ENCODE data around the gene MRAS. TPM values are rescaled to one million over a fixed set of nuclear protein-coding genes. Genes with fewer than 3 reads are reported as not detected.
"Not testable (repeated sequence)": the region's sequence is repeated elsewhere in the genome, so short reads cannot be mapped to it uniquely, and the experiment has no call there.

MRAS gene
- total RNA-seq, 1 experiment from 2014 or later, result 58.8 TPM

DNA sequence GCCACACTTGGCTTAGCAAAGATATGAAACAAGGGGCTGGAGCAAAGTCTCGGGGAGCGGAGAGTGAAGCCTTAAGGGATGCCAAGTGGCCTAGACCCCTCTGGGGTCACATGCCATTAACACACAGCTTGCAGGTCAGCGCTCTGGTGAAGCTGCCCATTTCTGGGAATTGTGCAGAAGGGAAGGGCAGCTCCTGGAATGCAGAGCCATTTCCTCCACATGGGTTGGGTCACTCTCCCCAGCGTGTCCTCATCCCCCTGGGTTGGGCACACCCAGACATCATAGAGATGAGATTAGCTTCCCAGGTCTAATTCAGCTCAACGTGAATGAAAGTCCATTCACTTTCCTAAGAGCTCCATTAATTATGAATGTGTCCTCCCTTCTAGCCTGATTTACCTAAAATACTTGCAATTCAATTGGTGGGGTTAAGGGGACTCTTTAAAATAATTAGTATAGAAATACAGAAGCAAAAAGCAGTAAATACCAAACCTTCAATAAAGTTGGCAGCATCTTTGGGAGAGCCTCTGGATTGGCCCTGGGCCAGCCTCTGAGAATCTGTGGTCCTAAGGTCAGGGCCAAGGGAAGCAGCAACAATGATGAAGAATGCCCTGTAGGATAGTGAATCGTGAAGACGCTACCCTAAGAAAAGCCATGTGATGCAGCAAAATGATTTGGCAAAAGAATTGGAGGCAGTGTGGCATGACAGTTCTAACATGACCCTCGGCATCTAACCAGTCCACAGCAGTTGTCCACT, 17.8 kb downstream of the MRAS start:
- DNase-seq (ENCODE audit: low read depth), result no peak

DNA sequence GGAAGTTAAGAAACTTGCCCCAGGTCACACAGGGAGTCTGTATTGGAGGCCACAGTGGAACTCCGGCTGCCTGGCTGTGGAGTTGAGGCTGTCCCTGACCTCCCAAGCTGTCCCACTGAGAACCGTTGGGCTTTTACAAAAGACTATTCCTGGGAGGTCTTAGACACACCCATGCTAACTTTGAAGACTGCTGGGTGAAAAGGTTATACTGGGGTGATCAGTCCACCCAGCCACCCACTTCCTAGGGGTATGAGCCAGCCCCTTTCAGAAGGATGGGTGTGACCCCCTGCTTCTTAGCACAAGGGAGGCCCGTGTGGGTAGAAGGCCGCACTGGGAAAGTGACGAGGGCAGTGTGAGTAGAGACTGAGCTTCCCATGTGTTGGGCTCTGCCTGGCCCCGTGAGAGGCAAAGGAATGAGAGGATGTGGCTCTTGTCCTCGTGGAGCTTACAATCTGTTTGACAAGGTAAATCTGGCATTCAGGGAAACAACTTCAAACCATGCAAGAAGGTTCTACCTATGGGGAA, 19.0 kb downstream of the MRAS start:
- no peak for DNase-seq (ENCODE audit: low read depth)

DNA sequence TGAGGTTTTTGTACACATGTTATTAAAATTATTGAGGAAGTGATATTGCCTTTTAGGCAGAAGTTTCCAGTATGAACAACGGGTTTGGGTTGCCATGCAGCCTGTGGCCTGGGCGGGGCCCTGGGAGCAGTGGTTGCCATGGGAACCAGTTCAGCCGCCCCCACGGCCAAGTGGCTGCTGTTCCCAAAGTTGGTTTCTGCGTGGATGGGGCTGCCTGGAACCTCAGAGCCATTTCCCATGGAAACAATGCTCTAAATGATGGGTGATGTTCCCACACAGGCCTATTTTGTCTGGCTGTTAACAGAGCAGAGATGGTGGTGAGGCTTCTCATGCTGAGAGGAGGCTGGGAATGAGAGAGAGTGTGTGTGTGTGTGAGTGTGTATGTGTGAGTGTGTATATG, 19.5 kb downstream of the MRAS start:
- peak; percentile 36 for DNase-seq (ENCODE audit: low read depth)

GRCh38 chr3:138369151-138369900, 20.9 kb downstream of the MRAS start:
- DNase-seq (ENCODE audit: low read depth), result no peak

- no peak for DNase-seq (ENCODE audit: low read depth)
These were observed 21.9 kb downstream of the MRAS start for GRCh38 chr3:138370321-138370720.

- DNase-seq (ENCODE audit: low read depth), result no peak
These were observed 22.9 kb downstream of the MRAS start for GRCh38 chr3:138371070-138371965.

DNA sequence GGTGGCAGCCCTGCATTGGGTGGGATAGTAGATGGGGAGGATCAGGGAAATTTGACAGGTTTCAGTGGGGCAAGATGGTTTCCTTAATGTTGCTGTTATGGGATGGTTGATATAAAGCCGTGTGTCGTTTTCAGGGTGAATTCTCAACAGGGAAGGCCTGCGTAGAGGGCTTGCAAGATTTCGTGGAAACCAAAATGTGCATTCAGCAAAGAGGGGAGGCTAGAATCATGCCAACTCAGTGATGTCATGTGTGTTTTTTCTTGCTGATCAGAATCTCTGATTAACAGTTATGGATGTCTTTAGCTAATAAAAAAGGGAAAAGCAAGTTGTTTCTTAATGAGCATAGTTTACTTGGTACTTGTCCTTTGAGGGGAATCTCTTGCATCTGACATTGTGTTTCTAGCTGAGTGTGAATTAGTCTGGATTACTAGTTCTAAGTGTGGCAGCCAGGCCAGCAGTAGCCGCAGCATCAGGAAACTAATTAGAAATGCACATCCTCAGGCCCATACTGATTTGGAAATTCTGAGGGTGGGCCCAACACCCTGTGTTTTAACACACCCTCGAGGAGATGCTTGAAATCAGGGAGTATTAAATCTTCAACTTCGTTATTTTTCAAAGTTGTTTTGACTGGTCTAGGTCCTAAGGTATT, 24.8 kb downstream of the MRAS start:
- DNase-seq (ENCODE audit: low read depth), result no peak

- DNase-seq (ENCODE audit: low read depth), result no peak
These were observed 25.3 kb downstream of the MRAS start for GRCh38 chr3:138373736-138374094.

DNA sequence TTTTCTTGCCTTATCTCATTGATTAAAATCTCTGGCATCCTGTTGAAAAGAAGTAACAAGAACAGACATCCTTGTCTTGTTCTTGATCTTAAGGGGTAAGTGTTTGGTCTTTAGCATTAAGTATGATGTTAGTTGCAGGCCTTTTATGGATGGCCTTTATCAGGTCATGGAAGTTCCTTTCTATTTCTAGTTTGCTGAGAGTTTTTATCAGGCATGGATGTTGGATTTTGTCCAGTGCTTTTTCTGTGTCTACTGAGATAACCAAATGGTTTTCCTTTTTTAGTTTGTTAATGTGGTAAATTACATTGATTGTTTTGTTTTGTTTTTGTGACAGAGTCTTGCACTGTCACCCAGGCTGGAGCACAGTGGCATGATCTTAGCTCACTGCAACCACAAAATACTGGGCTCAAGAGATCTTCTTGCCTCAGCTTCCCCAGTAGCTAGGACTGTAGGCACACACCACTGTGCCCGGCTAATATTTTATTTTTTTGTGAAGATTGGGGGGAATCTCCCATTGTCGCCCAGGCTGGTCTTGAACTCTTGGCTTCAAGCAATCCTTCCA, 26.3 kb downstream of the MRAS start:
- no peak for DNase-seq (ENCODE audit: low read depth)

DNA sequence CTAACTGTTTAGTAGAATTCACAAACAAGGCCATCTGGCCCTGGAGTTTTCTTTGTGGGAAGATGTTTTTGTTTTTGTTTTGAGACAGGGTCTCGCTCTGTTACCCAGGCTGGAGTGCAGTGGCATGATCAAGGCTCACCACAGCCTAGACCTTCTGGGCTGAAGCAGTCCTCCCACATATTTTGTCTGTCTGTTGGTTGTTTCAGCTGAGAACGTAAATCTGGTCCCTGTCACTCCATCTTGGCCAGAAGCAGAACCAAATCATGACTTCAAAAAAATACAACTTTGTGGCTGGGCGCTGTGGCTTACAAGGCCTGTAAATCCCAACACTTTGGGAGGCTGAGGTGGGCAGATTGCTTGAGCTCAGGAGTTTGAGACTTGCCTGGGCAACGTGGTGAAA, 27.1 kb downstream of the MRAS start:
- no peak for DNase-seq (ENCODE audit: low read depth)

DNA sequence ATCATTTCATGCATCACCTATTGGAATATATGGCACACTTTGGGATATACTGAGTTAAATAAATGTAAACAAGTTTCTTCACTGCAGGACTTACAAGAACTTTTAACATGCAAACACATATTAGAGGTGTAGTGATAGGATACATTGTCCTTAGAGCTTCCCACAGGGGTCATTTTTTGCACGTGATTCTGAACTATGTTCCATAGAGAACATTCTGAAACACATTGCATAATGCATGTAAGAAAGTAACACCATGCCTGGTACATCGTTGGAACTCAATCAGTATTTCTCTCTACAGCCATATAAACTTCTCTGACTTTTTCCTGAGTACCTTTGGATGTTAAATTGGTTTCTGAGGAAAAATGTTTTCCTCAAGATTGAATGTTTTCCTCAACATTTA, 28.3 kb downstream of the MRAS start:
- DNase-seq (ENCODE audit: low read depth), result no peak

- not testable (repeated sequence) for DNase-seq (ENCODE audit: low read depth)
These were observed 28.8 kb downstream of the MRAS start for GRCh38 chr3:138377212-138377611.

- no peak for DNase-seq (ENCODE audit: low read depth)
These were observed 29.4 kb downstream of the MRAS start for GRCh38 chr3:138377804-138378203.

DNA sequence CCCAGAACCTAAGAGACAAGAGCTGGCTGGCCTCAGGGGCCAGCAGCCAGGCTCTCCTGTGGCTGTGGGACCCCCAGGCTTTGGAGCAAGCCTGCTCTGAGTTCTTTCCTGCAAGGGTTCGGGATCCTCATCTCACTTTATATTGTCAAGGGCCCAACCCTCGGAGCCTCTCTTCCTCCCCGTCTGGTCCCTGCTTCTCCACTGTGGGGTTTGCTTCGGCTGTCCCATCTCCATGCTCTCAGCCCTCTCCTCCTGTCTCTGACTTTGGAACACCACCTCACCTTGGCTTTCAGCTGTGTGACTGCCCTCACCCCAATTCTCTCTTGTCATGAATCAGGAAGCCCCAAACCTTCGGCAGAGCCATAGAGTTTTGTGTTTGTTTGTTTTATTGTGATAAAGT, 30.0 kb downstream of the MRAS start:
- DNase-seq (ENCODE audit: low read depth), result no peak

DNA sequence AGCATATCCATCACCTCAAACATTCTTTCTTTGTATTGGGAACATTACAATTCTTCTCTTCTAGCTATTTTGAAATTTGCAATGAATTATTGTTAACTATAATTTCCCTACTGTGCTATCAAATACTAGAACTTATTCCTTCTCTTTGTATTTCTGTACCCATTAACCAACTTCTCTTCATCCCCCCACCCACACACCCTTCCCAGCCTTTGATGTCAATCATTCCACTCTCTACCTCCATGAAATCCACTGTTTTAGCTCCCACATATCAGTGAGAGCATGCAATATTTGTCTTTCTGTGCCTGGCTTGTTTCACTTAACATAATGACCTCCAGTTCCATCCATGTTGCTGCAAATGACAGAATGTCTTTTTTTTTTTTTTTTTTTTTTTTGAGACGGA, 30.6 kb downstream of the MRAS start:
- no peak for DNase-seq (ENCODE audit: low read depth)

GRCh38 chr3:138381413-138381901, 33.1 kb downstream of the MRAS start:
- peak; percentile 46 for DNase-seq (ENCODE audit: low read depth)

DNA sequence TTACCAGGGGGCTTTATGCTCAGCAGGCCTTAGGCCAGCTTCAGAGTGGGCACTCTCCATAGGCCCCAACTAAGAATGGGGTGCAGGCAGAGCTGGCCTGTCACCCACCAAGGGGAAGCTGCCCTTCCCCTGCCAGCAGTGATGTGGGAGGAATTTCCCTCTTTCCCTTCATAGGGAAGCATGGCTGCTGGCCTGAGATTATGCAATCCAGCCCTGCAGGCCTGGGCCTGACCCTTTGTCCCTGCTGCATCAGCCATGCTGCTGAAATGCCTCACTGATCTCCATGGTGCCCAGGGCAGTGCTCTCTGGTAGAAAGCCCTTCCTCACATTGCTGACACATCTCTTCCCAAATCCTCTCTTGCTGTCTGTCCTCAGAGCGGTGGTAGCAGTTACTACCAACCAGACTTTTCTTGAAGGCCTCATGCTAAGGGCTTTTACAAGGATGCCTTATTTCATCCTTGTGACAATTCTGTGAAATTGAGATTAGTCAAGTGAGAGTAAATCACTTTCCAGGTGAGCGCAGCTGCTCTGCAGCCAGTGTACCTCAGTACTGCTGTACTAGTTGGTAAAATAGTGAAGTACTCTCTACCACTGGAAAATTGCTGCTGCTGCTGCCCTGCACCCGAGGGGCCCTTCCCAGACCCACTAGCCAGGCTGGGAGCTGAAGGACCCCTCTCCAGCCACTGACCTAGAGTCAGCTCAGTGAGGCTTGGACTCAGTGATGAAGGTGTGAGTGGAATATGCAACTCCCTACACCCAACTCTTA, 33.8 kb downstream of the MRAS start:
- peak; percentile 40 for DNase-seq (ENCODE audit: low read depth)

GRCh38 chr3:138383715-138384465, 35.5 kb downstream of the MRAS start:
- DNase-seq (ENCODE audit: low read depth), result no peak

DNA sequence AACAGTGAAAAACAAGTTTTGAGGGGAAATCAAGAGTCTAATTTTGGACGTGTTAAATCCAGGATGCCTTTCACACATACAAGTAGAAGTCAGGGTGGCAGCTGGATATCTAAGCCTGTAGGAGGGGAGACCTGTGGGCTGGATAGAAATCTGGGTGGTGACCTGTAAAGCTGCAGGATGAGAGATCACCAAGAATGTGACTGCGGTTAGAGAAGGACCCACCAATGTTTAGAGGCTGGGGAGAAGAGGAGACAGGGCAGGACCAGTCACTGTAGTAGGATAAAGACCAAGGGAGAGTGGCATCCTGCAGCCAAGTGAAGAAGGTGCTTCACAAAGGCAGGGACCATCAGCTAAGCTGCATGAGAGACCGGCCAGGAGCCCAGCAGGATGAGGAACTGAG, 36.2 kb downstream of the MRAS start:
- DNase-seq (ENCODE audit: low read depth), result no peak
